ENCODE measurements around the gene IKZF4.
A peak's percentile ranks its signal among the peaks of the same experiment; 100 is the strongest.
"Not testable (repeated sequence)": the region's sequence is repeated elsewhere in the genome, so short reads cannot be mapped to it uniquely, and the experiment has no call there.

The IKZF4 gene

DNA sequence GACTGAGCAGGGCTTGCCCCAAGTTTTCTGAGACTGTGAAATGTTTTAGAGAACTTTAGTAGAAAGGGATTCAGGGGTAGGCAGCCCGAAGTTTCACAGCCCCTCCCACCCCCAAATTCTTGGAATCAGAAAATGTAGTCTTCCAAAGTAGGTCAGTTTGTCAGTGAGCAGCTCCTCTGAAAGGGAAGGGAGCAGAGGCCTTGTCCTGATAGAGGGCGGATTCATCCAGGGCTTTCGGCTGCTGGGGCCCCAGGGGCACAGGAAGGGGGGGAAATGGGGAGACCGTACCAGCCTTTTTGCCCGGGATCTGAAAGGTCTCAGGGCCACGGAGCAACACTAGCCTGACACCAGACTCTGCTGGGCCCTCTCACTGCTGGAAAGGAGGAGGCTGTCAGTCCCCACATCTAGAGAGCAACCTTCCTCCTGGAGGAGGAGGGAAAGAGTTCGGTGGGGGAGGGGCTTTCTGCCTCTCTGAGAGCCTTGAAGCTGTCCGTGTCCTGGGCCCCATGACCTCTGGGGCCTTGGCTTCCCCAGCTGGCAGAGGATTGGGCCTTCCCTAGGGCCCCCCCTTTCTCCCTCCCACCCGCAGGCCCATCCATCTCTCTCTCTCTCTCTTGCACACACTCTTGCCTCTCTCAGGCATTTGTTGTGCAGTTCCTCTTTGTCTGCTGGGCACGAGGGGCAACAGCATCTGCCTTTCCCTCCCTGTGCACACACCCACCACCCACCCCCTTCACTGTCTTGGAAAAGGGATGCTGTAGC is at the start of gene IKZF4:
IKZF4 (plus strand) TSS at position 621 of the 762 bp plus-strand sequence. CDS start 451 bp downstream, outside the sequence.
- DNase-seq (ENCODE audit: low read depth in 2 of 2), result no peak

DNA sequence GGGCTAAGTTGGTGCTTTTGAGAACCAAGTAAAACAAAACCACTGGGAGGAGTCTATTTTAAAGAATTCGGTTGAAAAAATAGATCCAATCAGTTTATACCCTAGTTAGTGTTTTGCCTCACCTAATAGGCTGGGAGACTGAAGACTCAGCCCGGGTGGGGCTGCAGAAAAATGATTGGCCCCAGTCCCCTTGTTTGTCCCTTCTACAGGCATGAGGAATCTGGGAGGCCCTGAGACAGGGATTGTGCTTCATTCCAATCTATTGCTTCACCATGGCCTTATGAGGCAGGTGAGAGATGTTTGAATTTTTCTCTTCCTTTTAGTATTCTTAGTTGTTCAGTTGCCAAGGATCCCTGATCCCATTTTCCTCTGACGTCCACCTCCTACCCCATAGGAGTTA is 48.8 kb upstream of the IKZF4 start:
- DNase-seq (ENCODE audit: low read depth in 2 of 2), result no peak

GRCh38 chr12:55972456-55972855 is 48.4 kb upstream of the IKZF4 start:
- DNase-seq (ENCODE audit: low read depth in 2 of 2), result no peak

DNA sequence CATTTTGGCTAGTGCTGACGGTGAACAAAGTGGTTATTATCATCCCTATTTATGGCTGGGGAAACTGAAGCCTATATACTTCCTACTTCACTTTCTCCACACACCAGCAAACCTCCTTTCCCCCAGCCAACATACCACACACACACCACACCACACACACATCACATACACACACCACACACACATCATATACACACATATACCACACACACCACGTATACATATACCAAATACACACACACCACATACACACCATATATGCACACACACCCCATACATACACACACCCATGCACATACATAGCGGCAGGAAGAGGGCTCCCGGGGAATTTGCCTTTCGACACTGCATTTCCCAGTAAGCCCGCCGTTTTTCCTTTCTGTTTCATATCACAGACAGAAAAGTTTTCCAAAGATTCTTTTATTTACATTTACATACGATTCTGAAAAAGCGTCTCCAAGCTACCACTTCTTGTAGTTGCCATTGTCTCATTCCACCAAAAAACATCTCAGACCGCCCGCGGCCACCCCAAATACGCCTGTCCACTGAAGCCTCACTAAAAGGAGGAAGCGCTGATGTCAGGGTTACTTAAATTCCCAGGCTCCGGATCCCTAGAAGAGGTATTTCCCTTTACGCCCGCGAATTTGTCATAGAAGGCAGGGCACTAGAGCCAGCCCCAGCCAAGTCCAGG is 47.8 kb upstream of the IKZF4 start:
- no peak for DNase-seq (ENCODE audit: low read depth in 2 of 2)

DNA sequence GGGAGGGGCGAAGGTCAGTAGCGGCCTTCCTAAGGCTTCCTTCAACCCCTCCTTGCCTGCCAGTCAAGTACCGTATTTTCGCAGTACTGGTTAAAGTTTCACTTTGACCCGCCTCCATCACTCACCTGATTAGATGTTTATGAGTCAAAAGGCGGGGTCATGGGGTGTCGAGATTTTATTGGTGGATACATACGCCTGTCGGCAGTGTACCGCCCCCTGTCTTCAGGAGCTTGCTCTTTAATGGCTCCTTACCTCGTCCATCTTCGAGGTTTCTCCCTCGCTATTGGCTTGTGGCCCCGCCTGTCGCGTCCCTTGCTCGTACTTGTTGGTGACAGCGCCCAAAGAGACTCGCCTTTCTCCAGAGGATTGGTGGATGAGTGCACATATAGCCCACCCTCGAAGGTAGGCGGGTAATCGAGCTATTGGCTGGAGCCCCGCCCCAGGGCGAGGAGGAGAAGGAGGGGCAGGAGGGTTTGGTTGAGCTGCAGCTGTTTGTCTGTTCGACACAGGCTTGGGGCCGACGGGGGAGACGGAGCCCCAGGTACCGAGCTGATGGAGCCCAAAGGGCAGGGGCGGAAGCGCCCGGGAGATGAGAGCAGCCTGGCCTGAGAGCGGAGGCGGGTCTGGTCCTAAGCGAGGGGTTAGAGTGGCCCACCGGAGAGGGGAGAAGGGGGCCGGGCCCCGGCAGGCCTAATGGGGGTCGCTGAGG is 47.1 kb upstream of the IKZF4 start, which contains the start of gene RAB5B:
RAB5B (plus strand) TSS at position 480 of the 709 bp plus-strand sequence. CDS start 12,883 bp downstream, outside the sequence.
- DNase-seq (ENCODE audit: low read depth in 2 of 2), result peak; percentile 91 to 92

GRCh38 chr12:55974308-55974730 is 46.5 kb upstream of the IKZF4 start:
- no peak for DNase-seq (ENCODE audit: low read depth in 2 of 2)

DNA sequence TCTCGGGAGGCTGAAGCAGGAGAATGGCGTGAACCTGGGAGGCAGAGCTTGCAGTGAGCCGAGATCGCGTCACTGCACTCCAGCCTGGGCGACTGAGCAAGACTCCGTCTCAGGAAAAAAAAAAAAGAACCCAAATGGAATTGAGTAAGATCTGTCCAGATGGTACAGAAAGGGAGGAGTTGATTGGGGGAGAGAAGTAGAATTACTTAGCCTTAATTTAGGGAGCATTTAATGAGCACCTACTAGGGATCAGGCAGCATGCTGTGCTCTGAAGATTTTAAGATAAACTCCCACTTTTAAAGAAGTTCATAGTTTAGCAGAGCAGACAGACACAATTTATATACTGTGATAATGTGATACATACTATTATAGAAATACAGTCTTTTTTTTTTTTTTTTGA is 42.5 kb upstream of the IKZF4 start:
- DNase-seq (ENCODE audit: low read depth in 2 of 2), result no peak

- no peak for DNase-seq (ENCODE audit: low read depth in 2 of 2)
These were observed 41.8 kb upstream of the IKZF4 start for GRCh38 chr12:55979069-55979468.

GRCh38 chr12:55981882-55982281 is 39.0 kb upstream of the IKZF4 start:
- not testable (repeated sequence) for DNase-seq (ENCODE audit: low read depth in 2 of 2)

GRCh38 chr12:55982319-55982936 is 38.4 kb upstream of the IKZF4 start:
- no peak for DNase-seq (ENCODE audit: low read depth in 2 of 2)

DNA sequence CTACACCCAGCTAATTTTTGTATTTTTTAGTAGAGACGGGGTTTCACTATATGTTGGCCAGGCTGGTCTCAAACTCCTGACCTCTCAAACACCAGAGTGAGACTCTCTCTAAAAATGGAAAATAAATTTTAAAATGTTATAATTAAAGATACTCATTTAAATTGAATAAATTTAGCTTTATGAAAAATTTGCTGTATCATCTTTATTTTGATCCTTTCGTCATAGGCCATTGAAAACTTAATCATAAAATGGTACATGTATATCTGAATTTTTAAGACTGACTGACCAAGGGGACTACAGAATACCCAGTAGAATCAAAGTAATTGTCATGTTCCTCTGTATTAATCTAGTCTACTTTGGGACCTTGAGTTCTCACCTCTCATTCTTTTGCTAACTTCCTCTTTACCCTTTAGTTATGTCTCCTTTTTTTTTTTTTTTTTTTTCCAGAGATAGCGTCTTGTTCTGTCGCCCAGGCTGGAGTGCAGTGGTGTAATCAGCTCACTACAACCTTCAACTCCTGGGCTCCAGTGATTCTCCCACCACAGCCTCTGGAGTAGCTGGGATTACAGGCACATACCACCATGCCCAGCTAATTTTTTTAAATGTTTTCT is 37.5 kb upstream of the IKZF4 start:
- DNase-seq (ENCODE audit: low read depth in 2 of 2), result no peak

DNA sequence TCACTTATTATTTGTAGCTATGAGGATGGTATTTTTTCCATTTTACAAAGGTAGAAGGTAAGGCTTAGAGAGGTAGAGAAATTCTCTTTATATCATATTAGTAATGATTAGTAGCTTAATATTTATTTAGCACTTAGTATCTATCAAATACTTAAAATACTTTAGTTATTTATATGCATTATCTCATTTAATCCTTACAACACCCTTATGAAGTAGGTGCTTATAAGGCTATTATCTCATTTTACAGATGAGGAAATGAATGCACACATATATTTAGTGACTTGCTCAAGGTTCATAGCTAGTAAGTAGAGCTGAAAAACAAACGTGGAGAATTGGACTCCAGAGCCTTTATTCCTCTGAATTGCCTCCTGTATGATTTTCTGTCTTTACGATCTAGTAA is 36.0 kb upstream of the IKZF4 start:
- no peak for DNase-seq (ENCODE audit: low read depth in 2 of 2)

GRCh38 chr12:55985341-55985740 is 35.5 kb upstream of the IKZF4 start:
- no peak for DNase-seq (ENCODE audit: low read depth in 2 of 2)

DNA sequence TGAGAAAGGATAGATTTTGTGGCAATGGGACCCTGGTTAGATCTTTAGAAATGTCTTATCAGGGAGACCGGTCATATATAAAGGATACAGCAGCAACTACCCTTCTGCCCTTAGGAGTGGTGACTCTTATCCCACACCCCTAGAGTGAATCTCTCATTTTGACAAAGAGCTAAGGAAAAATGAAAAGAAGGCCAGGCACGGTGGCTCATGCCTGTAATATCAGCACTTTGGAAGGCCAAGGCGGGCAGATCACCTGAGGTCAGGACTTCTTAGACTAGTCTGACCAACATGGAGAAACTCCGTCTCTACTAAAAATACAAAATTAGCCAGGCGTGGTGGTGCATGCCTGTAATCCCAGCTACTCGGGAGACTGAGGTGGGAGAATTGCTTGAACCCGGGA is 34.9 kb upstream of the IKZF4 start:
- not testable (repeated sequence) for DNase-seq (ENCODE audit: low read depth in 2 of 2)

GRCh38 chr12:55991110-55991509 is 29.7 kb upstream of the IKZF4 start:
- DNase-seq (ENCODE audit: low read depth in 2 of 2), result no peak

DNA sequence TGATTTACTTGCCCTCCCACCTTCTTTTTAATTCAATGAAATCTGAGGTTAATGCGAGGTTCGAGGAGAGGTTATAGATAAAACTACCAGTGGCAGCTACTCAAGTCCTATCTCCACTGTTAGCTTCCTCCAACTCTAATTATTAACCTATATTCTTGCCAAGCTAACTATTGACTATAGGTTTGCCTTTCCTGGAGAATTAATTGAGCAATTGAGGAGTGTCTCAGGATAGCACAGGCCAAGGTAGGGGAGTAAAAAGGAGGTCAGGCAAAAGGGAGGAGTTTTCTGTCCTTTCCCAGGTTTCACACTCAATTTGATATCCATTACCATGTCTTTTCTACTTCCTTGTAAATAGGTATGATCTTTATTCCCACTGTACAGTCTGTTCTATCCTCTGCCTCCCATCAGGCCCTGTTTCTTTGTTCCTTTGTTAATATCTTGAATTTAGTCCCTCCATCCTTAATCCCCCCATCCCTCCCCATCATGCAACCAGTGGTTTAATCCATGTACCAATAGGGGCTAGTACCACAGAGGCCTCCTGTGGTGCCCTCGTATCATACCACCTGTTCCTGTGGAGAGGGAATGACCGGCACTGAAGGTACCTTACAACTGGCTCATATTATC is 27.5 kb upstream of the IKZF4 start:
- no peak for DNase-seq (ENCODE audit: low read depth in 2 of 2)

- DNase-seq (ENCODE audit: low read depth in 2 of 2), result no peak
These were observed 25.5 kb upstream of the IKZF4 start for GRCh38 chr12:55995366-55995765.

- peak in 1 of 2 donors; percentile 40 for DNase-seq (ENCODE audit: low read depth in 2 of 2)
These were observed 24.6 kb upstream of the IKZF4 start for GRCh38 chr12:55996201-55996714.

DNA sequence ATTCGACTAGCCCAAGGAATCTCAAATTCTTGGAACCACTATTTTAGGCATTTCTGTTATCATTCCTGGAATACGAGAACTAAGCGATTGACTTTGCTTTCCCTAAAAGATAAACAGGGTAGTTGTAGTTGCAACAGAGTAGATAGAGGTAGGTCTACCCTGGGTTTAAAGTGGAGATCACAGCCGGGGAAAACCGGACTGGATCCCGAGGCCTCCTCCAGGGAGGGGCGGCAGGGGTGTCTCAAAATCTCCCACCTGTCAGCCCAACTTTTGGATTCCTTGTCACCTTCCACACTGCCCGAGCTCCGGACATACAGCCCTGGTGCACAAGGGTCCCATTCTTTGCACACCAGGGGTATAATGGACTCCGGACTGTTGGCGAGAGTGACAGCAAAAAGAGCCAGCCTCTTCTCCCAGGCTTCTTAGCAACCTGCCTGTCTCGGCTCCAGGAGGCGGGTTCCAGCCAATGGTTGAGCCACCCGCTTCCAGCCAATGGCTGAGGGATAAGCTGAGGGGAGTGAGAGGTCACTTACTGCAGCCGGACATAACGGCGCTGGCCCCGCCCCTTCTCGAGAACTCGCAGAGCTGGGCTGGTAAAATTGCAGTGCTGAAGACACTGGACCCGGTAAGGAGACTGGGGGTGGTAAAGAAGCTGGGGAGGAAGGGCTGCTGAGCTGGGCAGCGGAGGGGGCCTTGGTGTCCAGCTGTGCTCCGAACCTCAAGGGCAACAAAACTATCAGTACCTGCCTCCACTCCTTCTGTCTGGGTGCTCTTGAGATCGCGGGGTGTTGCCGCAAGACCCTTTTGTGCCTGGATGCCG is 23.9 kb upstream of the IKZF4 start, which contains the start of gene SUOX:
SUOX (plus strand) TSS at position 562 of the 820 bp plus-strand sequence. CDS start 4,946 bp downstream, outside the sequence.
- no peak for DNase-seq (ENCODE audit: low read depth in 2 of 2)

GRCh38 chr12:55997535-55997859 is 23.3 kb upstream of the IKZF4 start:
- DNase-seq (ENCODE audit: low read depth in 2 of 2), result no peak
